HG03025 (cell line): ENCODE results near the gene PDE6D.
"Not testable (repeated sequence)": the region's sequence is repeated elsewhere in the genome, so short reads cannot be mapped to it uniquely, and the experiment has no call there.

Experiments
- ATAC-seq: cut with Tn5 transposase; IDR thresholded peaks from one replicate; pipeline ENCODE4 v1.9.1; 2021; ENCODE audit warnings: mild to moderate bottlenecking, moderate library complexity; ENCODE audit not compliant: unreplicated experiment, low FRiP score

The PDE6D gene

GRCh38 chr2:231780123-231780908 is 766 bp downstream of the PDE6D start:
- peak; percentile 9 for ATAC-seq

DNA sequence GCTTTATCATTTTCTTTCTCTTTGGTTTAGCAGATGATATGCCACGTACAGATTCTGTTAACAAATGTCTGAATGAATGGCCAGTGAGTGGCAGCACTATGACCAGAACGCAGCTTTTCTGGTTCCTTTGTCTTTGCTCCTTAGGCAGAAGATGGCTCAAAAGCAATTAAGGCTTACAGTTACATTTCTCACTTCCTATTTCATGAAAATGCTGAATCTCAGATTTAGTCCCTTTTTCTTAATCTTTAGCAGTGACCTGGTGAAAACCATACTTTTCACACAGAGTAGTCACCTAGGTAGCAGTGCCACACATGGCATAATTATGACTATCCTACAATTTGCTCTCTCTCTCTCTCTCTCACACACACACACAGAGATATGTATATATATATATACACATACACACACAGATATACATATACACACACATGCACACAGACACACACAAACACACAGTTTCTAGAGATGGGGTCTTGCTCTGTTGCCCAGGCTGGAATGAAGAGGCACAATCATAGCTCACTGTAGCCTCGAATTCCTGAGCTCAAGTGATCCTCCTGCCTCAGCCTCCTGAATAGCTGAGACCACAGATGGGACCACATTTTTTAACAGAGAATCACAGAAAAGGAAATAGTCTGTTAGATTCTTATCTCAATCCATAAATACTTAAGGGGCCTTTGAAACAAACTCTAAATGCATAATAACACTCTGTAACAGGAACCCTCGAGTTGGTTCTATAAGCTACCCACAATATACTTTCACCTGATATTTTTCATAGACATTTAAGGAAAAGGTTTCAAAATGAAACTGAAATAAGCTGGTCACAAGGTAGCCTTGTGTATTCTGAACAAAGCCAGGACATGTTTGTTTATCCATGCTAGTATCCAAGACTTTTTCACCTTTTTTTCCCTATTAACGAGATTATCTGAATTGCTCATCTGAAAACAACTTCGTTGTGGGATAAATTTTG is 11.6 kb downstream of the PDE6D start:
- no peak for ATAC-seq

DNA sequence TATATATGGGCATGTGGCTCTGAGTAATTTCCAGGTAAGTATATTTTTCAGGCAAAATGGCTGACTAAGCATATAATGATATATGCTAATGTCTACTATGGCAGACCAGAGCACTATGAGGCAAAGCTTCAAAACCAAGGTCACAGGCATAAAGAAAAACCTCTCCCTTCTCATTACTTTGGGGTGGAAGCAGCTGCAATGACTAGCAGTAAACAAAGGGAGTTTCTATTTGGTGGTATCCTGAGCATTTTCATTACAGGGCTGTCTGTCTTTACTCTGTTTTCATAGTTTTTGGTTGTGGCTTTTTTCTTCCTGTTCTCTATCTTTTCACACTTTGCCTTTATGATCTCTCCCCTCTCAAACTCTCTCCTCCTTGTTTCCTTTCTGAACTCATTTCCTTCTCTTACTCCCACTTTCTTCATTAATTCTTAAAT is 15.6 kb downstream of the PDE6D start:
- no peak for ATAC-seq

DNA sequence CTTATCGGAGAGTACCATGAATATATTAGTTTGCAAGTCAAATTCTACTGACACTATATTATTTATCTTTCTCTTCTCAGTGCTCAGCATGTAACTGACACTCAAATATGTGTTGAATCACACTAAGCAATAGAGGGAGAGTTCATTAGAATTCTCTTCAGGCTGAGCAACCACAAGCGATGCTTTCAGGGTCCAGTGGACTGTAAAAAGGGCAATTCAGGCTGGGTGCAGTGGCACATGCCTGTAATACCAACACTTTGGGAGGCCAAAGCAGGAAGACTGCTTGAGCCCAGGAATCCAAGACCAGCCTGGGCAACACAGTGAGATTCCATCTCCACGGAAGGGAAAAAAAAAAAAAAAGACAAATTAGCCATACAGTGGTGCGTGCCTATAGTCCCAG is 16.3 kb downstream of the PDE6D start:
- ATAC-seq: no peak

DNA sequence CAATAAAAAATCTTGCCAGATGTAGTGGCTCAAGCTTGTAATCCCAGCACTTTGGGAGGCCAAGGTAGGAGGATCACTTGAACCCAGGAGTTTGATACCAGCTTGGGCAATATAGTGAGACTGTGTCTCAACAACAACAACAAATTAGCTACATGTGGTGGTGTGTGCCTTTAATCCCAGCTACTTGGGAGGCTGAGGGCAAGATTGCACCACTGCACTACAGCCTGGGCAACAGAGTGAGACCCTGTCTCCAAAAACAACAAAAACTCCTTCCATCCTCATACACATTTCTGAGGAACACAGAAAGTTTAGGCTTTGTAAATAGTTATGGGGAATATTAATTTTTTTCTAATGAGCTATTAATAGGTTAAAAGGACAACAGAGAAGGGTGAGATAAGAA is 17.0 kb downstream of the PDE6D start:
- ATAC-seq: no peak

DNA sequence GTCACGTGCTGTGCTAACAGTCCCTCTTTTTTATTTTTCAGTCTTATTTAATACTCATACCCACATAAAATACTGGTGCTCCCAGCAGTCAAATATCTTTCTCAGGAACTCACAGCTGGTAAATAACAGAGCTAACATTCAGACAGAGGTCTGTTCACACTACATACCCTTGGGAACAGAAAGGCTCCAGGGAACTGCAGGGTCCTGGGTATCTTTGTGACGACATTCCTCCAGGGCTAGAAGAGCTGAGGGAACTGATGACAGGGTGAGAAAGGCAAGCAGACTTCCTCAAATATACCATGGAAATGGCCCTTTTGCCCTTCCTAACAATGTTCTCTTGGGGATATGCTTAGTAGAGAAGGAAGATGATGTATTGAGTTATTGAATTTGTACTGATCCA is 19.3 kb downstream of the PDE6D start:
- ATAC-seq: no peak

GRCh38 chr2:231752061-231752460 is 29.0 kb downstream of the PDE6D start:
- no peak for ATAC-seq

DNA sequence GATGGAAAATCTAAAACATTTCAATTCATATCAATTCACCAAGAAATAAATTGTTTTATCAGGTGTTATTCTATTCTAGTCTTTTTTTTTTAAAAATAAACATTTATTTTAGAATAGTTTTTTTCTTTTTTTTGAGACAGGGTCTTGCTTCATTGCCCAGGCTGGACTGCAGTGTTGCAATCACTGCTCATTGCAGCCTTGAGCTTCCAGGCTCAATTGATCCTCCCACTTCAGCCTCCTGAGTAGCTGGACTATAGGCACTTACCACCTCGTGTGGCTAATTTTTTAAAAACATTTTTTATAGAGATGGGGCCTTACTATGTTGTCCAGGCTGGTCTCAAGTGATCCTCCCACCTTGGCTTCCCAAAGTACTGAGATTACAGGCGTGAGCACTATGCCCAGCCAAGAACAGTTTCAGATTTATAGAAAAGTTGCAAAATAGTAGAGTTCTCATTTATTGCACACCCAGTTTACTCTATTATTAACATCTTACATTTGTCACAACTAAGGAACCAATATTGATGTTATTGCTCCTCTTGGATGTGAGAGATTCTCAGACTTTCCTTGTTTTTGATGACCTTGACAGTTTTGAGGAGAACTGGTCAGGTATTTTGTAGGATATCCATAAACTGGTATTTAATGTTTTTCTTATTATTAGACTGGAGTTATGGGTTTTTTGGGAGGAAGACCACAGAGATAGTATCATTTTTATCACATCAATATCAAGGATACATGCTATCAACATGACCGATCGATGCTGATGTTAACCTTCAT is 29.9 kb downstream of the PDE6D start:
- ATAC-seq: no peak

DNA sequence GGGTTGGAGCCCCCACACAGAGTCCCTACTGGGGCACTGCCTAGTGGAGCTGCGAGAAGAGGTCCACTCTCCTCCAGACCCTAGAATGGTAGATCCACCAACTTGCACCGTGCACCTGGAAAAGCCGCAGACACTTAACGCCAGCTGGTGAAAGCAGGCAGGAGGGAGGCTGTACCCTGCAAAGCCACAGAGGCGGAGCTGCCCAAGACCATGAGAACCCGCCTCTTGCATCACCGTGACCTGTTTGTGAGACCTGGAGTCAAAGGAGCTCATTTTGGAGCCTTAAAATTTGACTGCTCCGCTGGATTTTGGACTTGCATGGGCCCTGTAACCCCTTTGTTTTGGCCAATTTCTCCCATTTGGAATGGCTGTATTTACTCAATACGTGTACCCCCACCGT is 32.1 kb downstream of the PDE6D start:
- not testable (repeated sequence) for ATAC-seq

- ATAC-seq: not testable (repeated sequence)
Observed at GRCh38 chr2:231748153-231748896, 32.8 kb downstream of the PDE6D start.

DNA sequence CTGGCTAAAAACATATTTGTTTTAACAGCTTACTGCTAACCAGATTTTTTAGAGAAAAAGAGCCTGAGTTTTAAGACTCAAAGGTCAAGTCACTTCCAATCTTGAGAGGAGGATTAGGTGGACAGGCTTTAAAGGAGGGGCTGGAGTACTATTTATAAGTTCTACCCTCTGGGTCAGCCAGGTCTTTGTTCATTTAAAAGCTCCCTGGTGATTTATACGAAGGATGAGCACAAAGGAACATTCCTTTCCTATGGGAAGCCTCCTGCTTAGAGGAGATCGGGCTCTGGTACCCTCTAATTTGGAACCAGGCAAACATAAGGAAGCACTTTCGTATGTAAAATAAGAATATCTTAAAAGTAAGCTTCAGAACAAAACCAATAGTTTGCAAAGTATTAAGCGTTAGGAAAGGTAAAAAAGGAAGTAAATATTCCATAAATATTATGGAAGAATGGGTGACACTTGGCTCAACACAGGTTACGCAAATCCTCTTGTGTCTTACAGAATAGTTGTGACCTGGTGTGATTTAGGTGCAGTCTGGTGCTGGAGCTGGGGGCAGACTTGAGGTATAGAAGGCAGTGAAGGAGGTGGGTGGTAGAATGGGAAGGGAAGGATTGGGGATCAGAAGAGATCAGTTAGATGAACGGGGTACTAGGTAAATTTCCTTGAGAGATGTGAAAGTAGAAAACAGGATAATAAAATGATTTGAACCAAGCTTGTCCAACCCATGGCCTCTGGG is 35.6 kb downstream of the PDE6D start:
- no peak for ATAC-seq

DNA sequence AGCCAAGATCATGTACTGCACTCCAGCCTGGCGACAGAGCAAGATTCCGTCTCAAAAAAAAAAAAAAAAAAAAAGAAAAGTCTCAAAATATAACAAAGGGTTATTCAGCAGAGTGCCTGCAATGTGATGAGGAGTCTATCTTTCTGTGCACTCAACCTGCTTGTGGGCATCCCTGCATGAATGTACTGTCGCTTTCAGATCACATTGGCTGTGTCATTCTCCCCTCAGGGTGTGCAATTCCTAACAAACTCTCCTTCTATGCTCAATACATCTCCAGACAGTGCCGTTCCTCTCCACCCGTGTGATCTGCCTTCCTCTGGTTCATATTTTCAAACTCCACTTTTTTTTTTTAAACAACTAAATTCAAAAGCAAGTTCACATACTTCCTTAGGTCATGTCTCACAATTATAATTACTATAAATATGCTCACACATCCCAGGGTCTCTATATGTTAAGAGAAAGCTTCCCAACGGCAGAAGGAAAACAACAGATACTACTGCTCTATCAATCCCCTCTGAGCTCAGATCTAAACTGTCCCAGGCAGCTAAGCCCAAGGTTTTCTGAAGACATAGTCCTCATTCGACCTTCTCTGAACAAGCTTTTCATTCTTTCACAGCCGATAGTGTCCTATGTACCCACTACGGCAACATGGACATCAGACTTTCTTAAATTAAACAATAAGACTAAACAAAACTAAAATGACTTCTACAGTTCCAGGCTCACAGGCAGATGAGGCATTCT is 37.5 kb downstream of the PDE6D start:
- no peak for ATAC-seq

DNA sequence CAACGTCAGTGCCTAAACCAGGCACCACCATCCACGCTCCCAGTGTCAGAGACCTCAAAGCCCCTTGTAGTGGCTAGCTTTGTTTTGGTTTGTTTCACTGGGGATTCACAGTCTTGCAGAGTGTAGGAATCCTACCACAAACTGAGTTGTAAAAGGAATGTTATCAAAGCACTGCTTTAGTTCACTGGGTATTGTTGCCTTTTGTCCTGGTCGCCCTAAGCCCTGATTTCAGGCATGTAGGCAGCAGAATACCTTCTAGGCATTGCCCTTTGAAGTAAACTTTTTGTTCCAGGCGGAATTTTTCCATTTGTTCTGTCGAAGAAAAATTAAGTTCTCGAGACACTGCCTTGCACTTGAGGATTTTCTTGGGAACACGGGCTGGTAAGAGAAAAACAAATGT is 43.3 kb downstream of the PDE6D start:
- no peak for ATAC-seq

DNA sequence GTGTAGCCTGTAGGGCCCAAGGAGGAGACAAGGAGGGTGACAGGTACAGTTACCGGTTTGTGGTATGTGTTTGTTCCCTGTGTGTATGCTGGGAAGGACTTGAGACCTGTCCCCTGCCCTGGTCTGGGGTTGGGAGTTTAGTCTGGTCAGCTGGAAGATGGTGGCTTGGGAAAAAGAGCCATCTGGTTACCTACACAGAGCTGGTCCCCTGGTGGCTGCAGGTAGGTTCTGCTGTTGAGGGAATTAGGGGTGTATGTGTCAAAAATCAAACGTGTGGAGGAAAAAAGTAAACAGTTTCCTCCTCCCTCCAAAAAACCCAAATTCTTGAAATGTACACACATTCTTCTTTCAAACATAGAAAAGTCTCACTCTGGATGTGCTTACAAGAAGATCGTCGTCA is 48.5 kb downstream of the PDE6D start:
- ATAC-seq: no peak

- ATAC-seq: no peak
Observed at GRCh38 chr2:231727621-231728020, 53.5 kb downstream of the PDE6D start.

DNA sequence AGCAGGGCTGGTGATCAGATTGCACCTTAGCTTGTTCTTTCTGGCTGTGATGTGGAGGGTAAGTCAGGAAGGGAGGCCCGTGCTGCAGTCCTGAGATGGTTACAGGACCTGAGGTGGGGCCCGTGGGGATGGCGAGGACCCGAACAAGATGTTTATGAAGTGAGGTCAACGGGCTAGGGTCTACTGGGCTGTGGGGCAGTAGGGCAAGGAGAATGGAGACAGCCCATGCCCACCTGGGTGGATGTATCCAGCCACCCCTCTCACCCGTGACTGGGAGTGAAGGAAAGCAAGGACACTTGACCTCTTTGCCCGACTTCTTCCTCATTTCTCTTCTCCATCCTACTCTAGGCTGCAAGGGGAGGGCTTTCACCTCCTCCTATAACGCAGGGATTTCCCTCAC is 54.8 kb downstream of the PDE6D start:
- no peak for ATAC-seq

GRCh38 chr2:231725476-231725875 is 55.6 kb downstream of the PDE6D start:
- no peak for ATAC-seq

GRCh38 chr2:231722721-231723307 is 58.3 kb downstream of the PDE6D start:
- no peak for ATAC-seq
